GM19043 (cell line): ENCODE measurements around the gene TENM3.

Experiments used
- ATAC-seq: cut with Tn5 transposase; IDR thresholded peaks from one replicate; pipeline ENCODE4 v1.9.1; 2021; ENCODE audit warnings: low read depth; ENCODE audit not compliant: unreplicated experiment

TENM3 gene

DNA sequence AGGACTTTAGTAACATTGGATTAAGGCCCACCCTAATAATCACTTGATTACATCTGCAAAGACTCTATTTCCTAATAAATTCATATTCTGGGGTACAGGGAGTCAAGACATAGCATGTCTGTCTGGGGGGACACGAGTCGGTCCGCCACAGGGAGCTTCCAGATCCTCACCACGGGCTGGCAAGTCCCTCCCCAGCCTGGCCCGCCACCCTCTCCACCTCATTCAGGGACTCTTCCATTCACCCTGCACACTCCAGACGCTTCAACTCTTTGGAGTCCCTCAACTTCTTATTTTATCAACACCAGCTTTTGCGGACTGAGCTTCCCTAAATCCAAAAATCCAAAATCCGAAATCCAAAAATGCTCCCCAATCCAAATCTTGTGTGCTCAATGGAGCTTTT lies 602.8 kb downstream of the TENM3 start:
- no peak for ATAC-seq

- ATAC-seq = no peak
Measured at GRCh38 chr4:182847576-182848450, 604.6 kb downstream of the TENM3 start.

DNA sequence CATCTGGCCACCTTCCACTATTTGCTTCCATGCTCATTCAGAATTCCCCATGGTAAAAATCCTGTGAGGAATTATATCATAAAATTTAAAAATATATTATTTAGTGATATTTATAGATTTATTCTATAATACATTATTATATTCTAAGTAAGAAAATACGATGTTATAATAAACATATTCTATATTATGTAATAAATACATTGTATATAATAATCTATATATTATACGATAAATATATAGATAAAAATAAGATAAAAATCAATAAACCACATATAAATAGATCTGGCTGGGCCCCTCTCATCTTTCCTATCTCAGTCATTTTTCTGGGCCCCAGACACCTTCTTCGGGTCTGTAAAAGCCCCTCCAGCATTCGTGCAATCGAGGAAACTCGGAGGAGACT lies 605.5 kb downstream of the TENM3 start:
- ATAC-seq = no peak
